ENCODE measurements around the gene RPL7L1. TPM values are rescaled to one million over a fixed set of nuclear protein-coding genes. Genes with fewer than 3 reads are reported as not detected.

Gene RPL7L1
- 84.1 and 87.1 TPM in 2 replicates for total RNA-seq (2021)
- Bru-seq, nascent RNA = percentile 95 among the genes with signal in this experiment
- percentile 97 among the genes with signal in this experiment for BruChase-seq, experiment 1, labeled RNA remaining after a 2-hour chase
- BruChase-seq, experiment 2, labeled RNA remaining after a 6-hour chase = percentile 99 among the genes with signal in this experiment
- long read RNA-seq, full-length matches to known transcripts = 61 of 96 reads
- long read RNA-seq, partial matches to known transcripts = 15 of 96 reads
- long read RNA-seq, other reads (novel, unspliced or antisense) = 20 of 96 reads

DNA sequence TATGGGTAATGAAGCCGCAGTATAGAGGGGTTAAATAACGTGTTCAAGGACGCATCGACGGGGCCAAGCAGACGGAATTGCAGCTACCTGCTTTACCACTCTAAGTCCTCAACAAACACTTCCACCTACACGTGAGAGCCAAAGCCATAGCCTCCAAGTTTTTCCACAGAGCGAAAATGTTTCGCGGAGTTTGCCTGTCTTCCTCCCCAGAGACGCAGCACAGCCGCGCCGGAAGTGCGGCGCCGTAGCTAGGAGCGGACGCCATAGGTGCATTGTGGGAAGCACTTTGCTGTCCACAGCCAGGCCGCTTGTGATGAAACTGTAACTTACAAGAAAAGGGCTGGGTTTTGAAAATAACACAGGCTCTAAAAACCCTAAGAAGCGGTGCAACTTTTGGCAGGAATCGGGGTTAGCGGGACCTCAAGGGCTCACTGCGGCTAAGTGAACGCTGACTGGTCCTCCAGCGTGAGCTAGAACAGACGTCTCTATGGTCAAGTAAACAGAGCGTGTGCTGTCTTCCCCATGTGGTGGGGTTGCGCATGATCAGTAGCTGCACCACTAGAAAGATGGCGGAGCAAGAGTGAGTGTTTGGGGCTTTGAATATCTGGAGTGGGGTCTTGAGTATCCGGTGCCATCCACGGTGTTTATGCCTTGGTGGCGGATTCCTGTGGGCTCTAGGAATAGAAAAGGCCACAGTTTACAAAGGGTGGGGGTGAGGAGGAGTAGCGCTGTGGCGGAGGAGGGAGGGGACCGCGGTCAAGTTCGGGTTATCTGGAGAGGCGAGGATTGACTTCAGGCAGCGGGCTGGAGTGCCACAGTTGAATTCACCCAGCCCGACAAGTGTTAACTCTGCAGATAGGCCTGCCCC is at the start of gene RPL7L1:
TSS of gene RPL7L1 (plus strand) at position 245 of the 868 bp plus-strand sequence. CDS start at position 540, 295 bp downstream.
- intact Hi-C loops (cut with micrococcal nuclease; ENCODE audit: unreplicated experiment) = loop anchor here (5.0 to 10.0 kb wide), 4 partner anchors 202 to 1097 kb away; partner anchors contain the start of gene PRICKLE4
- no peaks in the 10 kb centered on the region for H3K9me3 ChIP-seq (ENCODE audit: insufficient read depth, low read depth)
- ChIA-PET CTCF (interaction anchor here (0.5 to 0.7 kb wide), 2 partner anchors 210 to 1100 kb away, joined by 3 to 4 read pairs; partner anchors contain the start of gene FRS3), POLR2A (ENCODE audit: unreplicated experiment) (interaction anchor here (0.5 to 1.1 kb wide), 14 partner anchors 12 to 1089 kb away, joined by 3 to 11 read pairs (median 6); partner anchors contain the start of genes KLHDC3, TBCC and UBR2)
- H2AFZ ChIP-seq = peak within 1 kb of the TSS; percentile 94
- no peaks in the 10 kb centered on the region for H3K27me3 ChIP-seq (ENCODE audit: insufficient read depth, low read depth)
- peaks cover 27% of the 10 kb centered on the region; the same call in 1 of the 2 replicates for H3F3A ChIP-seq (ENCODE audit: insufficient read depth, low read depth)
- peaks cover 21% of the 10 kb centered on the region for H3K36me3 ChIP-seq (ENCODE audit: low read depth)
- H4K20me1 ChIP-seq (ENCODE audit: insufficient read depth) = peaks cover 11% of the 10 kb centered on the region
- TF ChIP-seq, protein P1, sequence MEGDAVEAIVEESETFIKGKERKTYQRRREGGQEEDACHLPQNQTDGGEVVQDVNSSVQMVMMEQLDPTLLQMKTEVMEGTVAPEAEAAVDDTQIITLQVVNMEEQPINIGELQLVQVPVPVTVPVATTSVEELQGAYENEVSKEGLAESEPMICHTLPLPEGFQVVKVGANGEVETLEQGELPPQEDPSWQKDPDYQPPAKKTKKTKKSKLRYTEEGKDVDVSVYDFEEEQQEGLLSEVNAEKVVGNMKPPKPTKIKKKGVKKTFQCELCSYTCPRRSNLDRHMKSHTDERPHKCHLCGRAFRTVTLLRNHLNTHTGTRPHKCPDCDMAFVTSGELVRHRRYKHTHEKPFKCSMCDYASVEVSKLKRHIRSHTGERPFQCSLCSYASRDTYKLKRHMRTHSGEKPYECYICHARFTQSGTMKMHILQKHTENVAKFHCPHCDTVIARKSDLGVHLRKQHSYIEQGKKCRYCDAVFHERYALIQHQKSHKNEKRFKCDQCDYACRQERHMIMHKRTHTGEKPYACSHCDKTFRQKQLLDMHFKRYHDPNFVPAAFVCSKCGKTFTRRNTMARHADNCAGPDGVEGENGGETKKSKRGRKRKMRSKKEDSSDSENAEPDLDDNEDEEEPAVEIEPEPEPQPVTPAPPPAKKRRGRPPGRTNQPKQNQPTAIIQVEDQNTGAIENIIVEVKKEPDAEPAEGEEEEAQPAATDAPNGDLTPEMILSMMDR (conservative IDR thresholded peaks at IDR 0.05) = 0 out of 2 replicates have a peak, but pooled peaks have one; percentile 14
- TF ChIP-seq EZH2 (IDR thresholded peaks at IDR 0.05; ENCODE audit: low read depth) = no peak
- no TSS peak for BruUV-seq (replicated peaks)
- peaks cover 46% of the 10 kb centered on the region for H3K79me2 ChIP-seq (ENCODE audit: low read depth)
- H3K4me2 ChIP-seq = peak within 1 kb of the TSS; percentile 90
- peaks cover 10% of the 10 kb centered on the region for H3K4me1 ChIP-seq (replicated peaks; ENCODE audit: insufficient read depth)
- peak; percentile 74 to 84 for DNase-seq
- peak within 1 kb of the TSS; percentile 91 for H3K27ac ChIP-seq
- peak within 1 kb of the TSS; percentile 96 for H3K4me3 ChIP-seq
- H3K9me2 ChIP-seq (ENCODE audit: insufficient read depth) = no peaks in the 10 kb centered on the region

DNA sequence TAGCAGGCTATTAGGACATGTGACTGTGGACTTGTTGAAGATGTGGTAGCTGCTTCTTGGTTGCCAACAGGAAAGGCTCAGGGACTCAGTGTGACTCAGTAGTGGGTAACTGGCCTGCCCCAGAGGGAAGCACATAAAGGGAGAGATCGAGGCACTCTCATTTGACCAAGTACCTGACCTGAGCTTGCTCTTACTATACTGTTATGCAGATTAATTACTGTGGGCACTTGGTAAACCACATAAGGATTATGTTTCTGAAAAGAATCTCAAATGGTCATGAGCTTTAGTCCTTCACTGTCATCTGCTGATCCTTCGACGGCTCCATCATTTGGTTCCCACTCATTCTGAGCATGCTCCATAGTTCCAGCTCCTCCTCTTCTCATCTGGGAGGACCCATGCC is 48.2 kb upstream of the RPL7L1 start:
- BruUV-seq (replicated peaks) = no TSS peak
- Histone ChIP-seq H4K20me1 (ENCODE audit: insufficient read depth) (no peaks in the 10 kb centered on the region), H3F3A (ENCODE audit: insufficient read depth, low read depth) (no peaks in the 10 kb centered on the region), H3K36me3 (ENCODE audit: low read depth) (no peaks in the 10 kb centered on the region), H3K4me2 (no peak overlapping the region), H3K27ac (no peak overlapping the region), H3K9me2 (ENCODE audit: insufficient read depth) (no peaks in the 10 kb centered on the region; the same call in 1 of the 2 replicates), H3K4me3 (no peak overlapping the region), H3K27me3 (ENCODE audit: insufficient read depth, low read depth) (no peaks in the 10 kb centered on the region), H3K9me3 (ENCODE audit: insufficient read depth, low read depth) (no peaks in the 10 kb centered on the region), H2AFZ (no peak overlapping the region), H3K79me2 (ENCODE audit: low read depth) (no peaks in the 10 kb centered on the region), H3K4me1 (replicated peaks; ENCODE audit: insufficient read depth) (0 out of 2 replicates have a peak, but pooled peaks cover 6% of the 10 kb centered on the region)
- ChIA-PET POLR2A (ENCODE audit: unreplicated experiment) (no interaction called here), CTCF (no interaction called here)
- intact Hi-C loops (cut with micrococcal nuclease; ENCODE audit: unreplicated experiment) = no loop called here
- no peak for DNase-seq
- TF ChIP-seq EZH2 (IDR thresholded peaks at IDR 0.05; ENCODE audit: low read depth) = no peak
- TF ChIP-seq, protein P1 (conservative IDR thresholded peaks at IDR 0.05) = no peak

GRCh38 chr6:42834056-42834455 is 45.4 kb upstream of the RPL7L1 start:
- Histone ChIP-seq H3K4me3 (no peak overlapping the region), H4K20me1 (ENCODE audit: insufficient read depth) (no peaks in the 10 kb centered on the region), H2AFZ (no peak overlapping the region), H3K79me2 (ENCODE audit: low read depth) (no peaks in the 10 kb centered on the region), H3F3A (ENCODE audit: insufficient read depth, low read depth) (no peaks in the 10 kb centered on the region), H3K4me2 (no peak overlapping the region), H3K27me3 (ENCODE audit: insufficient read depth, low read depth) (no peaks in the 10 kb centered on the region), H3K27ac (no peak overlapping the region), H3K9me2 (ENCODE audit: insufficient read depth) (no peaks in the 10 kb centered on the region), H3K4me1 (replicated peaks; ENCODE audit: insufficient read depth) (0 out of 2 replicates have a peak, but pooled peaks cover 6% of the 10 kb centered on the region), H3K9me3 (ENCODE audit: insufficient read depth, low read depth) (no peaks in the 10 kb centered on the region), H3K36me3 (ENCODE audit: low read depth) (no peaks in the 10 kb centered on the region)
- ChIA-PET POLR2A (ENCODE audit: unreplicated experiment) (no interaction called here), CTCF (no interaction called here)
- intact Hi-C loops (cut with micrococcal nuclease; ENCODE audit: unreplicated experiment) = no loop called here
- no peak for DNase-seq
- TF ChIP-seq, protein P1 (conservative IDR thresholded peaks at IDR 0.05) = no peak
- no peak for TF ChIP-seq EZH2 (IDR thresholded peaks at IDR 0.05; ENCODE audit: low read depth)
- no TSS peak for BruUV-seq (replicated peaks)

Data from PC-9 (cell line).